Right lobe of liver (tissue), 4 donors: Measurements from ENCODE around the gene MAGEF1.

Experiments used
- CTCF ChIP-seq, 4 donors: fragments of 200-600 bp in 3 of 4; fragments of 450-650 bp in 1 of 4; IDR thresholded peaks; one replicate each; pipeline versions ENCODE4 v1.5.1 to v1.8.0; 2016 to 2022; ENCODE audit warnings: antibody characterized with exemption in 4 of 4, mild to moderate bottlenecking in 2 of 4
- POLR2A ChIP-seq: fragments of 450-650 bp; IDR thresholded peaks from one replicate; pipeline ENCODE4 v1.6.1; 2017; ENCODE audit warnings: antibody characterized with exemption, mild to moderate bottlenecking
- donor health status: DM: no; HTN: no; CAD: no.
- donor health status: DM: no; HTN: no; CAD: no.
- donor health status: DM: no; HTN: yes; CAD: no.

- TF ChIP-seq CTCF (IDR thresholded peaks at IDR 0.05) (no peak), POLR2A (no peak)
These were observed 17.1 kb downstream of the MAGEF1 start for GRCh38 chr3:184694716-184695115.
